Ishikawa (cell line): Measurements from ENCODE around the gene TTC4.

Experiments used
- CEBPB ChIP-seq: IDR thresholded peaks from 2 replicates; pipeline ENCODE4 v1.6.1; 2012
- CREB1 ChIP-seq: IDR thresholded peaks from 2 replicates; pipeline ENCODE4 v1.6.1; 2012; ENCODE audit warnings: low read depth
- EGR1 ChIP-seq: IDR thresholded peaks from 2 replicates; pipeline ENCODE4 v1.6.1; 2012
- EP300 ChIP-seq: IDR thresholded peaks from 2 replicates; pipeline ENCODE4 v1.6.1; 2012; ENCODE audit warnings: borderline replicate concordance
- FOXM1 ChIP-seq: IDR thresholded peaks from 2 replicates; pipeline ENCODE4 v1.6.1; 2012; ENCODE audit warnings: low read depth, borderline replicate concordance
- MAX ChIP-seq: IDR thresholded peaks from 2 replicates; pipeline ENCODE4 v1.6.1; 2012
- NFIC ChIP-seq: IDR thresholded peaks from 2 replicates; pipeline ENCODE4 v1.6.1; 2012
- RAD21 ChIP-seq: IDR thresholded peaks from 2 replicates; pipeline ENCODE4 v1.6.1; 2012; ENCODE audit warnings: low read depth
- REST ChIP-seq: IDR thresholded peaks from 2 replicates; pipeline ENCODE4 v1.6.1; 2012; ENCODE audit warnings: low read depth, mild to moderate bottlenecking
- TAF1 ChIP-seq: IDR thresholded peaks from 2 replicates; pipeline ENCODE4 v1.6.1; 2012; ENCODE audit warnings: low read depth, mild to moderate bottlenecking
- TCF12 ChIP-seq: IDR thresholded peaks from 2 replicates; pipeline ENCODE4 v1.6.1; 2012; ENCODE audit warnings: low read depth
- TEAD4 ChIP-seq: IDR thresholded peaks from 2 replicates; pipeline ENCODE4 v1.6.1; 2012
- USF1 ChIP-seq: IDR thresholded peaks from 2 replicates; pipeline ENCODE4 v1.6.1; 2012
- YY1 ChIP-seq: IDR thresholded peaks from 2 replicates; pipeline ENCODE4 v1.6.1; 2012; ENCODE audit warnings: low read depth

GRCh38 chr1:54768093-54768492 is 52.4 kb downstream of the TTC4 start:
- TF ChIP-seq MAX (no peak), EP300 (no peak), TCF12 (no peak), EGR1 (no peak), CREB1 (no peak), RAD21 (peak; percentile 47), TEAD4 (no peak), CEBPB (no peak), USF1 (no peak), FOXM1 (no peak), YY1 (no peak), NFIC (no peak), REST (no peak), TAF1 (no peak)
